ENCODE measurements around the gene EVC. TPM values are rescaled to one million over a fixed set of nuclear protein-coding genes. Genes with fewer than 3 reads are reported as not detected.

The EVC gene
- total RNA-seq, 1 donor from 2014 or later = 13.5 TPM

- DNase-seq (ENCODE audit: low read depth) = peak; percentile 95
- no peak for TF ChIP-seq CTCF (conservative IDR thresholded peaks at IDR 0.05; ENCODE audit: low read depth, low read length)
- no peak overlapping the region for H3K4me3 ChIP-seq (ENCODE audit: low read depth, low read length)
Observed at GRCh38 chr4:5750946-5751665, 40.1 kb downstream of the EVC start.

- no peak overlapping the region for H3K4me3 ChIP-seq (ENCODE audit: low read depth, low read length)
- TF ChIP-seq CTCF (conservative IDR thresholded peaks at IDR 0.05; ENCODE audit: low read depth, low read length) = no peak
- no peak for DNase-seq (ENCODE audit: low read depth)
Observed at GRCh38 chr4:5751666-5752375, 40.8 kb downstream of the EVC start.

- H3K4me3 ChIP-seq (ENCODE audit: low read depth, low read length) = peak overlapping the region; percentile 1
- DNase-seq (ENCODE audit: low read depth) = peak; percentile 32
- no peak for TF ChIP-seq CTCF (conservative IDR thresholded peaks at IDR 0.05; ENCODE audit: low read depth, low read length)
Observed at GRCh38 chr4:5752376-5753184, 41.6 kb downstream of the EVC start.

GRCh38 chr4:5753366-5753765 is 42.4 kb downstream of the EVC start:
- no peak for TF ChIP-seq CTCF (conservative IDR thresholded peaks at IDR 0.05; ENCODE audit: low read depth, low read length)
- H3K4me3 ChIP-seq (ENCODE audit: low read depth, low read length) = peak overlapping the region; percentile 1
- no peak for DNase-seq (ENCODE audit: low read depth)

- no peak overlapping the region for H3K4me3 ChIP-seq (ENCODE audit: low read depth, low read length)
- peak; percentile 6 for TF ChIP-seq CTCF (conservative IDR thresholded peaks at IDR 0.05; ENCODE audit: low read depth, low read length)
- peak; percentile 92 for DNase-seq (ENCODE audit: low read depth)
Observed at GRCh38 chr4:5753766-5754528, 42.9 kb downstream of the EVC start.

GRCh38 chr4:5754529-5754881 is 43.5 kb downstream of the EVC start:
- TF ChIP-seq CTCF (conservative IDR thresholded peaks at IDR 0.05; ENCODE audit: low read depth, low read length) = no peak
- no peak overlapping the region for H3K4me3 ChIP-seq (ENCODE audit: low read depth, low read length)
- DNase-seq (ENCODE audit: low read depth) = no peak
